Glomerular endothelial cell (primary cell): ENCODE results near the gene PCDHGA1. TPM values are rescaled to one million over a fixed set of nuclear protein-coding genes. Genes with fewer than 3 reads are reported as not detected.
"Not testable (repeated sequence)": the region's sequence is repeated elsewhere in the genome, so short reads cannot be mapped to it uniquely, and the experiment has no call there.

Source experiments
- DNase-seq: peaks from one replicate; pipeline ENCODE4 v3.0.0-alpha.2; 2011; ENCODE audit warnings: low read depth, low spot score; ENCODE audit errors: extremely low read depth
- total RNA-seq: library from RNA; depleted of rRNA; stranded (reverse); fragments of >200 nt; gene quantifications from 2 replicates; pipeline ENCODE4 v1.2.3, GENCODE V29; 2015

Gene PCDHGA1
- total RNA-seq = 0.39 and 1.2 TPM in 2 replicates

DNA sequence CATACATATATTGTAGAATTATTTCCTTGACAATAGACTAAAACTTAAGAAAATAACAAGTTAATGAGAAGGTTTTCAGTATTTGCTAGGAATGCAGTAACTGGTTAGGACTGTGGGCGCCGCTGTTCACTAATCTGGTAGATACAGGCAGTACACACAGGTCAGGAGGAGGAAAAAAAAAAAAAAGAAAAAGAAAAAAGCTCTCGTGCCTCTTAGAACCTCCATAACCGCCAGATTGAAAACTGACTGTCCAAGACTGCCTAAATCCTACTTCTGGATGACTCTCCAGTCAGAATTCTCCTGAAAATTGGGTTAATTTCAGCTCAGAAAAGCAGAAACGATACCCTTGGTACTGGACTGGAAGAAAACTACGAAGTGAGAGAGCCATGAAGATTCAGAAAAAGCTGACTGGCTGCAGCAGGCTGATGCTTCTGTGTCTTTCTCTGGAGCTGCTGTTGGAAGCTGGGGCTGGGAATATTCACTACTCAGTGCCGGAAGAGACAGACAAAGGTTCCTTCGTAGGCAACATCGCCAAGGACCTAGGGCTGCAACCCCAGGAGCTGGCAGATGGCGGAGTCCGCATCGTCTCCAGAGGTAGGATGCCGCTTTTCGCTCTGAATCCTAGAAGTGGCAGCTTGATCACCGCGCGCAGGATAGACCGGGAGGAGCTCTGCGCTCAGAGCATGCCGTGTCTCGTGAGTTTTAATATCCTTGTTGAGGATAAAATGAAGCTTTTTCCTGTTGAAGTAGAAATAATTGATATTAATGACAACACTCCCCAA, at the start of gene PCDHGA1:
PCDHGA1 (plus strand) TSS at position 216 of the 782 bp plus-strand sequence.
- DNase-seq = no peak

DNA sequence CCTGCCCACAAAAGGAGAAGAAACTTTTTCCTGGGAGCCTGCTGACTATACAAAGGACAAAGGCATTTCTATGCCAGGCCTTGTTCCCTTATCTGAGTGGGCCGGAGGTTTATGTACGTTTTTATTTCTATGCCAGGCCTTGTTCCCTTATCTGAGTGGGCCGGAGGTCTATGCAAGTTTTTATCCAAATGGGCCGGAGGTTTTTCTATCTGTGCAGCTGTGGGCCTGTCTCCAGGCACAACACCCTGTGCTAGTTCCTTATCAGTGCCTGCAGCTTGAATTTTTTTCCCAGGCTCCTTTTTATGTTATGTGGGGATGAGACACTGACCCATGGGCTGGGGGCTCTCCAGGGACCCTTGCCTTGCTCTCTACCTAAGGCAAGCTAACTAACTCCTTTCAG, 31.9 kb upstream of the PCDHGA1 start:
- DNase-seq = no peak

DNA sequence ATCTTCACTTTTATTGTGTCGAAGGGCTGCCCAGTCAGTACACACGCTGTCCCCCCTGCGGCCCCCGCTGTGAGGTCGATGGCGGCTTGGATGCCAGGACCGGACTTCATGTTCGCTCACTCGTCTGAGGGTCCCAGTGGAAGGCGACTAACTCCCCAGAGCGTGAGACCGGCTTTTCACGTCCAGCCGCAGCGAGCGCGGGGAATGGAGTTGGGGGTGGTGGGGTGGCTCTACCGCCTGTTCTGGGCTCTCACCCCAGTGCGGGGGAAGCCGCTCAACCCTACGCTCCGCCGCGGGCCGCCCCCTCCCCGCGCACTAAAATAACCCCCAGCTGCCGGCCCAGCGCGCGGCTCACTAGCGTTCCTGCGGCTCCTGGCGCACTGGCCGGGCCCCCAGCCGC, 26.6 kb upstream of the PCDHGA1 start, which contains the start of gene SLC25A2:
SLC25A2 (minus strand) TSS at position 294 of the 400 bp plus-strand sequence; CDS start at position 110, 184 bp downstream.
- DNase-seq = no peak

DNA sequence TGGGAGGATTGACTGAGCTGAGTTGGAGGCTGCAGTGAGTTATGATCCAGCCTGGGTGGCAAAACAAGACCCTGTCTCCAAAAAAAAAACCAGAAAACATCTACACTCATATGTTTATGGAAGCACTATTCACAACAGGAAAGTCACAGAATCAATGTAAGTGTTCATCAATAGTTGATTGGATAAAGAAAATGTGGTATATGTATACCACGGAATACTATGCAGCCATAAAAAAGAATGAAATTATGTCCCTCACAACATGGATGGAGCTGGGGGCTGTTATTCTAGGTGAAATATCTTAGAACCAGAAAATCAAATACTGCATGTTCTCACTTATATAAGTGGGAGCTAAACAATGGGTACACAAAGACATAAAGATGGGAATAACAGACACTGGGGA, 23.7 kb upstream of the PCDHGA1 start:
- no peak for DNase-seq

DNA sequence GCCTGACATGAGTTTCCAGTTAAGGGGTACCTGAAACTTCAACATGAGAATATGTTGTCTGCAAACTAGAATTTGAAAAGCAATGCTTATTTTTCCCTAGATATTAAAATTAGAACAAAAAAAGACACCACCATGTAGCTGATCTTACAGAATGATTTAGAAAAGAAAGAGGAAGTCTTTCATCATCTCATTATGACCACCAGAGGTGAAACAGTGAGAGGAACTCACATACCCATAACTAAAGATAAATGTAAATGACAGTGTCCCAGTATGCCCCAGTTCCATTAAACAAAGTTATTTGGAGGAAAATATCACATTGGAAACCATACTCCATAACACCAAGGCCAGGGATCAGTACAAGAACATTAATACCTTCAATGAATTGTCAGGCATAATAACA, 16.6 kb upstream of the PCDHGA1 start:
- no peak for DNase-seq

DNA sequence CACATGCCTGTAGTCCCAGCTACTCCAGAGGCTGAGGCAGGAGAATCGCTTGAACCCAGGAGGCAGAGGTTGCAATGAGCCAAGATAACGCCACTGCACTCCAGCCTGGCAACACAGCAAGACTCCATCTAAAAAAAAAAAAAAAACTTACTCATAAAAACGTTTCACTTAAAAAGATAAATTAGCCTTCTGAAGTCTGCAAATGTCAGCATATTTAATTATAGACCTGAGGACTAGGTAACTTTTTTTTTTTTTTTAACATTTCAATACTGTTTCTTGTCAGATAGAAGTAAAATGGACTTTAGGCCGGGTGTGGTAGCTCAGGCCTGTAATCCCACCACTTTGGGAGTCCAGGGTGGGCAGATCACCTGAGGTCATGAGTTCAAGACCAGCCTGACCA, 13.4 kb upstream of the PCDHGA1 start:
- not testable (repeated sequence) for DNase-seq

DNA sequence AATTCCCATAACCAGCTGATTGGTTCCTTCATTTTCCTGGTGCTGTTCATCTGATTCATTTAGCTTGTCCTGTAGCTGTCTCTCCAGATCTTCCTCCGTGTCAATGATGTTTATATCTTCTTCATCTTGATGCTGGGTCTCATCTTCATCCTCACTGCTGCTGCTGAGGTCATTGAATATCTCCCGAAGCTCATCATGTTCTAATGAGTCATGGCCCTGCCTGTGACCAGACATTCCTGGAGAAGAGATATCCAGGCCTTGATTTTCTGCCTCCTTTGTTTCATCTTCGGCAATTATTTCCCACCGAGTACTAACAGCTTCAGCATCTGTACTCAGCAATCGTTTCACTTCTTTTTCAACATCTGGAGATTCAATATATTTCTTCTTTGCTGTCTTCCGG, 11.1 kb upstream of the PCDHGA1 start:
- DNase-seq = no peak

DNA sequence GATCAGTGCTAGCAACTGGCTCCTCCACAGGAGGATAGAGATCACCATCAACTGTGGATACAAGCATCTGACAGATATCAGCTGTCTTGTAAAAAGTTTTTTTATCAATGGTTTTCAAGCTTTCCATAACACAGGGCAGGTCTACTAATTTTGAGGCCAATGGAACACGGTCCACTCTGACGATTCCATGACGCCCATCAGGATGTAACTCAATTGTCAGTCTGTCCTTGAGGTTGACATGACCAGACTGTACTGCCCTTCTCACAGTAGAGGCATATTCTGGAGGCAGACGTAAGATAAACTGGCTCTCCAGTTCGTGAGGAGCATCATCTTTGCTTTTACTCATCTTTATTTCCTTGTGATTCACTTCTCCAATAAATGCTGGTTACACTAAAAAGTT, 10.6 kb upstream of the PCDHGA1 start:
- no peak for DNase-seq

DNA sequence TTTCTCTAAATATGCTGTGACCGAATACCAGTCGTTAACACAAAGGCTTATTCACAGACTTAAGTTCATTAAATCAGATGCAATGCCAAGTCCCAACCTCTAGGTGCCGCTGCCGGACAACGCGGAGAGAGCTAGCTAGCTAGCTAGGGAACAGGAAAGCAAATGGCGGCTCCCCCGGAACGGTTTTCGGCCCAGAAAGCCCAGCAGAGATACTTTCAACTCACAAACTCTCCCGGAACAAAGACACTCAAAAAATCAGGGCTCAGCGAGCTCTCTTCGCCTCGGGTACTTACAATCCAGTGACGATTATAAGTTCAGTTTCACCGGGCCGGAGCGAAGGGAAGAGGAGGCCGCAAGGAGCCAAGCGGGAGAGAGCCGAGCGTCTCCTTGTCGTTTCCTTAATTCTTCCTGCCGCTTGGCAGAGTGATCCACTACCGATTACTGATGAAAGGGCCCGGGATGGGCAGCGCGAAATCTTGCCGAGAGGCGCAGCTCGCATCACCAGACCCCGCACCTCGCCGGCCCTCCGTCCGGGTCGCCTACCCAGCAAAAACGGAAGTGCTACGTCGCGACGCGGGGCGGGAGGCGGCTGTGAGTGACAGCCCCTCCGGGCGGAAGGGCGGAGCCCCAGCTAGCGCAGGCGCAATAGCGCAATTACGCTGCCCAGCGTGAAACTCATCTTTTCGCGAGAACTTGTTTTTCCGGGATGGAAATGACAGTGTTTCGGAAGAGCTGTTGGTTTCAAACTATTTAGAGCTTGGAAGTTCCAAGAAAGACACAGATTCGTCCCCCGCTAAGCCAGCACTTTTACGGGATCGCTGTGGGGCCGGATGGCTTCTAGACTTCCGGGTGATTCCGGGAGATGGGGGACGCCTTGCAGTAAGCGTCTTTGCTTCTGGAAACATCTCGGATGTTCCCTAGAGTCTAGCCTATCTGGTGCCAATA, 9.8 kb upstream of the PCDHGA1 start, which contains the start of gene TAF7:
TAF7 (minus strand) TSS at position 560 of the 945 bp plus-strand sequence. CDS start 740 bp downstream, outside the sequence.
- peak; percentile 89 for DNase-seq

DNA sequence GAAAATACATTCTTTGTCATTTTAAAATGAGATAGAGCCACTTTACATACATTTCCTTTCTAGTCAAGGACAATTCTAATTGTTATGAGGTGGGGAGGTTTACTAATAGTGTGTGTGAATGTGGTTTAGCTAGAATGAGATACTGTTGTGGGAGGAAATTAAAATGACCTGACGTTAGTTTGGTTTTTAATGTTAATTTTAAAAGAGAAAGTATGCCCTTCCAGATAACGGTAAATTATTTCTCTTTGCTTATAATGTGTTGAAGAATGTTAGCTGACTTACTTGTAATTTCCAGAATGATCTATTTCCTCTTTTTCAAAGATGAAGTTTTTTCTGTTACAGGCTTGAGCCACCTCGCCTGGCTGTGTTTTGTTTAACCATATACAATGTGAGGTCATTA, 8.1 kb upstream of the PCDHGA1 start:
- DNase-seq = no peak

DNA sequence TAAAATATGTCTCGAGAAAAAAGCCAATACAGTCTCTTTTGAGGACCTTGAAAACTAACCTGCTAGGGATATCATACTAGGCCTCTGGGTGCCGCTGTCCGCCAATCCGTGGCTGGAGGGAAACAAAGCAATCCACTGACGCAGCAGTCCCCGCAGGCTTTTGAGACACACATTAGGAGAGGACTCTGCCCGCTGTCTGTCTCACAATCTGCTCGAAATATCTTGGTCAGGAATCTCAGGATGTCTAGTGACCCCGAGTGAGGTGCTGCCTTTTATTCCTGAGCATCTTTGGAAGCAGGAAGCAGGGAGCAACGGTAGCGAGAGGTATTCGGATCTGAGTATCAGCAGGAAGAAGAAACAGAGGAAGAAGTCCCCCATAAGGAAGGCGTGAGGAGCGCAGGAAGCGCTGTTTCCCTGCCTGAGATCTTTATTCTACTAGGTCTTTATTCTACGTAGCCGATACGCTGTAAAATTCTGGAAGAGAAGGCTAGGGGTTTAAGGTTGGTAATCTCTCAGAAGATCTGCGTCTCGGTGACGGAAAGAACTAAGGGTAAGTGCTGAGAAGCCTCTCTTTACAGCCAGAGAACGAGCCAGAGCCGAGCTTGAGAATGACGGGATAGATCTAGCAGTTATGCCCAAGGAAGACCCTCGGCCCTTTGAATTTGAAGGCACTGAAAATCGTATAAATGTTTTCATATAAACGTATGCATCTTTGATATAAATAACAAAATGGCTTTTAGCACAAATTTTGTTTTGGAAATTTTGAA, 4.0 kb upstream of the PCDHGA1 start:
- DNase-seq = no peak

DNA sequence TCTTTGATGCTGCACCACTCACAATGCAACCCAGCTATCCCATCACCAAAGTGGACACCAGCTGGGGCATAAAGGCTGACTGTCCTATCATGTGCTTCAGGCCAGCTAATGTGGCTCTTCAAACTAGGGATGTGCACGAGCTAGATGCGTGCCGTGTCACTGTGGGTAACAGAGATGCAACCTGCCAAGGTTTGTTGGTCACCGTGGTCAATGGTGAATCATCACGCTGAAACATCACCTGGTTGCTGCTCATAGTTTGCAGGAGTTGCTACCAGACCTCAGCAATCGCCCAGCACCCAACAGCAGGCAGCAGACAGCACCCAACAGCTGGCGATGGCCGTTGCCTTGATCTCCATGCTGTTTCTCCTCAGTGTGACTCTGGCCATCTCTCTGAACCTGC, 2.1 kb upstream of the PCDHGA1 start:
- no peak for DNase-seq

DNA sequence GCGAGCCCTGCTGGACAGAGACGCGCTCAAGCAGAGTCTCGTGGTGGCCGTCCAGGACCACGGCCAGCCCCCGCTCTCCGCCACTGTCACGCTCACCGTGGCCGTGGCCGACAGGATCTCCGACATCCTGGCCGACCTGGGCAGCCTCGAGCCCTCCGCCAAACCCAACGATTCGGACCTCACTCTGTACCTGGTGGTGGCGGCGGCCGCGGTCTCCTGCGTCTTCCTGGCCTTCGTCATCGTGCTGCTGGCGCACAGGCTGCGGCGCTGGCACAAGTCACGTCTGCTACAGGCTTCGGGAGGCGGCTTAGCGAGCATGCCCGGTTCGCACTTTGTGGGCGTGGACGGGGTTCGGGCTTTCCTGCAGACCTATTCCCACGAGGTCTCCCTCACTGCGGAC, 2.3 kb downstream of the PCDHGA1 start:
- DNase-seq = not testable (repeated sequence)

DNA sequence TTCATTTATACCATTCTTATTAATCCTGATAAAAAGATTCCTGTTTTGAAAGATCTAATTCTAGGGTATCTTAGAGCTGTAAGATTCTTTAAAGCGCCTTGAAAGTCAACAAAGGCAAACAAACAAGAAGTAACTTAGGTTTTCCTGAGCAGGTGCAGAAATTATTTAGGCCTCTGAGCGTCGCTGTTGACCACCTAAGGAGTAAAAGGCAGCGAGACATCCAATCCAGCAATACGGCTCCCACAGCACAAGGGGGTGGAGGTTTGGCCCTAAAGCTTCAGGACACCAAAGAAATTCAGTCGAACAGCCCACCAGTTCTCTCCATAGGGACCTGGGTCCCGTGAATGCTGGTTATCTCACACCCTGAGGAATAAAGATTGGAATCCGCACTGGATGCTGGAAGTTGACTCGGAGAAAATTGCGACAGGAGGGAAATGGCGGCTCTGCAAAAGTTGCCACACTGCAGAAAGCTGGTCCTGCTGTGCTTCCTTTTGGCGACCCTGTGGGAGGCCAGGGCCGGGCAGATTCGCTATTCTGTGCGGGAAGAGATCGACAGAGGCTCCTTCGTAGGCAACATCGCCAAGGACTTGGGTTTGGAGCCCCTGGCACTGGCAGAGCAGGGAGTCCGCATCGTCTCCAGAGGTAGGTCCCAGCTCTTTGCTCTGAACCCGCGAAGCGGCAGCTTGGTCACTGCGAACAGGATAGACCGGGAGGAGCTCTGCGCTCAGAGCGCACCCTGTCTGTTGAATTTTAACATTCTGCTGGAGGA, 8.4 kb downstream of the PCDHGA1 start, which contains the start of gene PCDHGA2:
PCDHGA2 (plus strand) TSS at position 223 of the 769 bp plus-strand sequence.
- no peak for DNase-seq

DNA sequence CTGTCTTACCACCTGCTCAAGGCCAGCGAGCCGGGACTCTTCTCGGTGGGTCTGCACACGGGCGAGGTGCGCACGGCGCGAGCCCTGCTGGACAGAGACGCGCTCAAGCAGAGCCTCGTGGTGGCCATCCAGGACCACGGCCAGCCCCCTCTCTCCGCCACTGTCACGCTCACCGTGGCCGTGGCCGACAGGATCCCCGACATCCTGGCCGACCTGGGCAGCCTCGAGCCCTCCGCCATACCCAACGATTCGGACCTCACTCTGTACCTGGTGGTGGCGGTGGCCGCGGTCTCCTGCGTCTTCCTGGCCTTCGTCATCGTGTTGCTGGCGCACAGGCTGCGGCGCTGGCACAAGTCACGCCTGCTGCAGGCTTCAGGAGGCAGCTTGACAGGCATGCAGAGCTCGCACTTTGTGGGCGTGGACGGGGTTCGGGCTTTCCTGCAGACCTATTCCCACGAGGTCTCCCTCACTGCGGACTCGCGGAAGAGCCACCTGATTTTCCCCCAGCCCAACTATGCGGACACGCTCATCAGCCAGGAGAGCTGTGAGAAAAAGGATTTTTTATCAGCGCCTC, 10.6 kb downstream of the PCDHGA1 start:
- DNase-seq = not testable (repeated sequence)

DNA sequence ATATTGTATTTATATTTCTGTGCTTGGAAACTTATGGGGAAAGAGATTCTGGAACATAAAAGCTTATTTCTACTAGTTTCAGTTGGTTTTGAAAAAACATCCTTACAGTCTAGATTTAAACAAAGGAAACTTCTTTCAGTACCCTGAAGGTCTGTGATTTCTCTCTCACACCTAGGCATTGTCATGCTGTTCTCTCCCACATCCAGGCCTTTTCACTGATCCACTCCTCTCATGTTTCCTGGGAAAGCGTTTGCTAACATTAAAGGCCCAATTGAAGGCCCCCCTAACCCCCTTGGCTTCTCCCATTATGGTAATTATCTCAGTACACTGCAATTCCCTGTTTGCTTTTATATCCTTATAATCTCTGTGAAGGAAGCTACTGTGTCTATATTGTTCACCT, 12.5 kb downstream of the PCDHGA1 start:
- DNase-seq = no peak

DNA sequence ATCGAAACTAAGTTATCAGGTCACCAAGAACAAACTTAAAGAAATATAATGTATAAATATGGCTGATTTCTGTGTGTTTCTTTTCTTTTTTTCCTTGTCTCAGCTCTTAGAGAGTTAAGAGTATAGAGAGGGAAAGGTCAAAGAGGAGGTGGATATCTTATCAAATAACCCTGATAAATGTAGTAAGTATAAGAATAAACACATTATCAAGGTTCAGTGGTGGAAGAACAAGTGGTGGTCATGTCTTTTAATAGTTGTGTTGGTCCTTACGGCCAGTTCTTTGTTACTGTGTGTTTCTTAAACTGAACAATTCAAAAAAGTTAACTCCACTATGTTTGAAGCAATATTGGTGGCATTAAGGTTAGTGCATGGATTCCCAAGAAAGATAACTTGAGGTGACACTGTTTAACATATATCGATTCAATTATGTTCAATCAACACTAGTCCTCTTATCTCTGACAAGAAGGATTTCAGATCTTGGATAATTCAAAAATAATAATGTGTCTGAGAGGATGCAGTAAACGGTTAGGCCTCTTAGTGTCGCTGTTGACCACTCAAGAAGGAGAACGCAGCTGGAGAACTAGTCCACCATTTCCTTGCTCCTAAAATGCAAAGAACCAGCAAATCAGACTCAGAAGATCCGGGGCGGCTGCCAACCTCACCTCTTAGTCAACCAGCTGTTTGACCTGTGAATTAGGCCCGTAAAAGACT, 13.1 kb downstream of the PCDHGA1 start, which contains the start of gene PCDHGA3:
PCDHGA3 (plus strand) TSS at position 588 of the 711 bp plus-strand sequence. CDS start 205 bp downstream, outside the sequence.
- no peak for DNase-seq

DNA sequence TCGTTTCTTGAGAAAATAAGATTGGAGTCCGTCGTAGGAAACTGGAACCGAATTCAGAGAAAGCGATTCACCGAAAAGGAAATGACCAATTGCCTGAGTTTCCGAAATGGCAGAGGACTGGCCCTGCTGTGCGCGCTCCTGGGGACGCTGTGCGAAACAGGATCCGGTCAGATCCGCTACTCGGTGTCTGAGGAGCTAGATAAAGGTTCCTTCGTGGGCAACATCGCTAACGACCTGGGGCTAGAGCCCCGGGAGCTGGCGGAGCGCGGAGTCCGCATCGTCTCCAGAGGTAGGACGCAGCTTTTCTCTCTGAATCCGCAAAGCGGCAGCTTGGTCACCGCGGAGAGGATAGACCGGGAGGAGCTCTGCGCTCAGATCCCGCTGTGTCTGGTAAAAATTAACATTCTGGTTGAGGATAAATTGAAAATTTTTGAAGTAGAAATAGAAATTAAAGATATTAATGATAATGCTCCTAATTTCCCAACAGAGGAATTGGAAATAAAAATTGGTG, 13.7 kb downstream of the PCDHGA1 start:
- DNase-seq = no peak
